H1 (cell line): ENCODE measurements around the gene CTIF. TPM values are rescaled to one million over a fixed set of nuclear protein-coding genes. Genes with fewer than 3 reads are reported as not detected.

ENCODE experiments used
- CTCF ChIA-PET: fragments of 300-600 bp; sonication (Branson Sonifier 250); formaldehyde crosslinking; loops from one replicate; lab custom pipeline; 2021; ENCODE audit not compliant: partially characterized antibody; lab: Charles Lee
- POLR2A ChIA-PET: fragments of 300-600 bp; sonication (Branson Sonifier 250); formaldehyde crosslinking; loops from one replicate; lab custom pipeline; 2021; ENCODE audit warnings: inconsistent platforms; ENCODE audit not compliant: partially characterized antibody; lab: Charles Lee
- DNase-seq, 2 experiments: peaks; one replicate each; pipeline versions ENCODE4 v3.0.0 to v3.0.0-alpha.2; 2010 to 2022; ENCODE audit warnings: low spot score in 2 of 2, low read depth in 1 of 2, mixed read lengths in 1 of 2
- FAIRE-seq: peaks from 2 replicates; lab custom pipeline; 2011; peaks lifted over from hg19 to GRCh38; lab: Jason Lieb, UNC
- H2AFZ ChIP-seq: 2 replicates; pipeline ENCODE4 v1.8.1; 2012; ENCODE audit warnings: low read length, inconsistent platforms
- H2AK5ac ChIP-seq: 2 replicates; pipeline ENCODE4 v1.6.1; 2013; ENCODE audit warnings: low read depth, low read length
- H2BK120ac ChIP-seq: replicated peaks from 2 replicates; pipeline ENCODE3; 2013; ENCODE audit warnings: low read depth, low read length, inconsistent platforms
- H2BK12ac ChIP-seq: 2 replicates; pipeline ENCODE4 v1.6.1; 2013; ENCODE audit warnings: low read depth, low read length
- H2BK15ac ChIP-seq: 2 replicates; pipeline ENCODE4 v1.6.1; 2013; ENCODE audit warnings: low read length
- H2BK20ac ChIP-seq: 2 replicates; pipeline ENCODE4 v1.6.1; 2013; ENCODE audit warnings: low read length
- H2BK5ac ChIP-seq: 2 replicates; pipeline ENCODE4 v1.6.1; 2013; ENCODE audit warnings: low read depth, low read length
- H3K14ac ChIP-seq: 2 replicates; pipeline ENCODE4 v1.6.1; 2013; ENCODE audit warnings: inconsistent platforms; ENCODE audit not compliant: insufficient read length
- H3K18ac ChIP-seq: 2 replicates; pipeline ENCODE4 v1.6.1; 2013; ENCODE audit warnings: low read length; ENCODE audit errors: extremely low read depth
- H3K23ac ChIP-seq: 2 replicates; pipeline ENCODE4 v1.6.1; 2013; ENCODE audit warnings: inconsistent platforms; ENCODE audit not compliant: insufficient read length
- H3K23me2 ChIP-seq: 2 replicates; pipeline ENCODE4 v1.6.1; 2013; ENCODE audit warnings: low read depth, low read length
- H3K27ac ChIP-seq: 2 replicates; pipeline ENCODE4 v1.6.1; 2011; ENCODE audit warnings: low read depth, low read length, inconsistent platforms
- H3K27me3 ChIP-seq, 4 experiments: replicated peaks in 1 of 4; 1 replicate in 1 of 4; 2 replicates in 3 of 4; pipeline versions ENCODE4 v1.6.1 to v1.8.1; 2011 to 2013; ENCODE audit warnings: low read length in 3 of 4, mild to moderate bottlenecking in 3 of 4, inconsistent platforms in 2 of 4, mixed read lengths in 2 of 4, moderate library complexity in 1 of 4; ENCODE audit not compliant: control insufficient read depth in 3 of 4, insufficient read depth in 3 of 4; ENCODE audit errors: extremely low read depth in 1 of 4
- H3K36me3 ChIP-seq, 4 experiments: 2 replicates each; pipeline versions ENCODE4 v1.6.1 to v1.8.1; 2011 to 2013; ENCODE audit warnings: mild to moderate bottlenecking in 4 of 4, low read length in 3 of 4, moderate library complexity in 2 of 4, control low read depth in 1 of 4, inconsistent platforms in 1 of 4; ENCODE audit not compliant: insufficient read depth in 4 of 4, control insufficient read depth in 2 of 4
- H3K4ac ChIP-seq: replicated peaks from 2 replicates; pipeline ENCODE3; 2013; ENCODE audit warnings: low read length, low read depth, mixed read lengths, inconsistent platforms; ENCODE audit not compliant: insufficient read length
- H3K4me1 ChIP-seq, 4 experiments: replicated peaks in 1 of 4; 1 replicate in 1 of 4; 2 replicates in 3 of 4; pipeline versions ENCODE4 v1.6.1 to v1.8.1; 2011 to 2013; ENCODE audit warnings: low read length in 3 of 4, inconsistent platforms in 2 of 4, mixed read lengths in 1 of 4; ENCODE audit not compliant: insufficient read depth in 4 of 4, control insufficient read depth in 3 of 4
- H3K4me2 ChIP-seq, 2 experiments: 2 replicates each; pipeline versions ENCODE4 v1.6.1 to v1.8.1; 2011 to 2013; ENCODE audit warnings: low read depth in 2 of 2, low read length in 2 of 2, control low read depth in 1 of 2, inconsistent platforms in 1 of 2, mild to moderate bottlenecking in 1 of 2; ENCODE audit not compliant: insufficient read depth in 1 of 2
- H3K4me3 ChIP-seq, 4 experiments: fragments of 200-600, 300-600 bp in 1 of 4; sonication (generic), shearing (Covaris generic), sonication (Bioruptor Twin) in 1 of 4; 2 replicates each; pipeline versions ENCODE4 v1.5.1 to v1.8.1; 2011 to 2016; ENCODE audit warnings: low read length in 4 of 4, low read depth in 3 of 4, control low read depth in 2 of 4, inconsistent platforms in 2 of 4, mild to moderate bottlenecking in 2 of 4, mixed read lengths in 1 of 4, moderate library complexity in 1 of 4; ENCODE audit not compliant: insufficient read depth in 2 of 4; ENCODE audit errors: extremely low read depth in 1 of 4
- H3K56ac ChIP-seq: replicated peaks from 2 replicates; pipeline ENCODE3; 2013; ENCODE audit warnings: low read depth, mild to moderate bottlenecking, mixed read lengths, low read length, inconsistent platforms; ENCODE audit not compliant: insufficient read length
- H3K79me1 ChIP-seq: 2 replicates; pipeline ENCODE4 v1.6.1; 2013; ENCODE audit warnings: low read depth, low read length, control low read depth
- H3K79me2 ChIP-seq, 2 experiments: 2 replicates each; pipeline versions ENCODE4 v1.6.1 to v1.8.1; 2012 to 2013; ENCODE audit warnings: low read length in 2 of 2, mild to moderate bottlenecking in 2 of 2, inconsistent platforms in 1 of 2; ENCODE audit not compliant: insufficient read depth in 2 of 2, control insufficient read depth in 1 of 2
- H3K9ac ChIP-seq, 4 experiments: replicated peaks in 1 of 4; 1 replicate in 1 of 4; 2 replicates in 3 of 4; pipeline versions ENCODE4 v1.6.1 to v1.8.1; 2011 to 2013; ENCODE audit warnings: low read depth in 3 of 4, low read length in 3 of 4, control low read depth in 2 of 4, mild to moderate bottlenecking in 2 of 4, moderate library complexity in 2 of 4, inconsistent platforms in 1 of 4; ENCODE audit errors: extremely low read depth in 1 of 4
- H3K9me3 ChIP-seq, 2 experiments: 2 replicates each; pipeline versions ENCODE4 v1.6.1 to v1.8.1; 2012 to 2013; ENCODE audit warnings: mild to moderate bottlenecking in 2 of 2, moderate library complexity in 2 of 2, control low read depth in 1 of 2, inconsistent platforms in 1 of 2, low read depth in 1 of 2, low read length in 1 of 2, mixed read lengths in 1 of 2; ENCODE audit not compliant: insufficient read depth in 2 of 2
- H4K20me1 ChIP-seq, 2 experiments: replicated peaks in 1 of 2; 2 replicates each; pipeline versions ENCODE3 to v1.8.1; 2011 to 2013; ENCODE audit warnings: inconsistent platforms in 2 of 2, low read length in 2 of 2, mild to moderate bottlenecking in 1 of 2; ENCODE audit not compliant: insufficient read depth in 2 of 2, control insufficient read depth in 1 of 2
- H4K5ac ChIP-seq: 2 replicates; pipeline ENCODE4 v1.6.1; 2013; ENCODE audit warnings: low read length, low read depth, mixed read lengths, inconsistent platforms; ENCODE audit not compliant: insufficient read length
- H4K8ac ChIP-seq: 2 replicates; pipeline ENCODE4 v1.8.0; 2013; ENCODE audit warnings: mild to moderate bottlenecking, moderate library complexity, low read length, inconsistent platforms; ENCODE audit not compliant: insufficient read depth; ENCODE audit errors: extremely low read depth
- H4K91ac ChIP-seq: replicated peaks from 2 replicates; pipeline ENCODE3; 2013; ENCODE audit warnings: low read length, mixed read lengths, inconsistent platforms; ENCODE audit not compliant: insufficient read length
- GABPA ChIP-seq: IDR thresholded peaks from 2 replicates; pipeline ENCODE4 v1.6.1; 2011; ENCODE audit warnings: mild to moderate bottlenecking, low read length, moderate library complexity, borderline replicate concordance; ENCODE audit not compliant: insufficient read depth
- POLR2AphosphoS5 ChIP-seq: IDR thresholded peaks from 2 replicates; pipeline ENCODE4 v1.6.1; 2011; ENCODE audit warnings: low read depth, low read length
- SIN3A ChIP-seq, 2 experiments: IDR thresholded peaks in 1 of 2; conservative IDR thresholded peaks in 1 of 2; 2 replicates each; pipeline ENCODE4 v1.6.1; 2011 to 2012; ENCODE audit warnings: low read length in 2 of 2, improper control_type of control experiment in 1 of 2, low read depth in 1 of 2, mild to moderate bottlenecking in 1 of 2
- SUZ12 ChIP-seq: fragments of 200-600 bp; sonication (generic); IDR thresholded peaks from 2 replicates; pipeline ENCODE4 v1.6.1; 2012; ENCODE audit warnings: mild to moderate bottlenecking, inconsistent platforms, low read length, moderate library complexity, mixed read lengths
- YY1 ChIP-seq: IDR thresholded peaks from 2 replicates; pipeline ENCODE4 v1.6.1; 2011; ENCODE audit warnings: low read depth, mild to moderate bottlenecking, low read length
- WGBS, 2 experiments: shearing (Covaris generic) in 1 of 2; methylation state at CpG; one replicate each; pipeline versions ENCODE4 v1.1.6 to v1.1.7; 2013 to 2015; ENCODE audit warnings: low lambda C conversion rate in 2 of 2, mixed read lengths in 2 of 2, inconsistent platforms in 1 of 2, low coverage in 1 of 2, missing lambda C conversion rate in 1 of 2; ENCODE audit not compliant: insufficient replicate concordance in 2 of 2, insufficient coverage in 1 of 2, insufficient read length in 1 of 2; ENCODE audit errors: extremely low coverage in 1 of 2, missing lambda C conversion rate in 1 of 2; 5-methylcytosine and 5-hydroxymethylcytosine counted together
- polyA plus RNA-seq, 7 experiments: library from polyadenylated mRNA; depleted of rRNA in 3 of 7; stranded (reverse) in 5 of 7; unstranded in 2 of 7; fragments of >200 nt in 5 of 7; fragments of 200-250 nt in 2 of 7; gene quantifications; 1 replicate in 5 of 7; 2 replicates in 1 of 7; 4 replicates in 1 of 7; pipeline versions ENCODE4 v1.2.1 to v1.2.3, GENCODE V29; 2011 to 2013; ENCODE audit warnings: missing spikeins in 2 of 7, mixed read lengths in 2 of 7
- total RNA-seq: library from RNA; stranded (reverse); fragmentation: NEBNext Ultra II Directional; extraction: Animal tissue kit (Norgen Biotek cat#: 25700); gene quantifications from 2 replicates; pipeline ENCODE4 v1.2.1, GENCODE V29; 2021
- TF ChIP-seq, protein P1 (sequence below): IDR thresholded peaks from 2 replicates; pipeline ENCODE4 v1.6.1; 2011; ENCODE audit warnings: low read length, improper control_type of control experiment

Gene CTIF
- total and polyA plus RNA-seq, 2 of the 8 experiments (the other 6 are each of a cell fraction or from before 2014, with no cell fraction given), result 9.0 to 17.8 TPM

DNA sequence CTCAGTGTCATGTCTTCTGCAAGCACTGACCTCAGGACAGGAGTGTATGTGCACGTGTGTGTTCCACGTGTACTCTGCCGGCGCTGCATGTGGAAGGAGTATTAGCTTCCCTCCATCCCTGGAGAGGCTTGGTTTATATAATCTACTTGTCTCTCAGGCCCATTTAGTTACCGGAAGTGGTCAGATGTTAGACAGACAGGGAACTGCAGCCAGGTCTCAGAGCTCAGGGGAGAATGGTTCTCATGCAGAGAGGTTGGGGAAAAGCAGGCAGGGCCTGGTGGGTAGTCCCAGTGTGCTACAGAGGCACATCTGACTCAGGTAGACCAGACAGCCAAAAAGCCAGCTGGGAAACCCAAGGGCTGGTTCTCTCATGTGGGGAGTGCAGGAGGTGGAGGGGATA, 167.9 kb downstream of the CTIF start:
- H3K18ac ChIP-seq, result no peak overlapping the region
- H4K8ac ChIP-seq, result no peak overlapping the region
- no peak overlapping the region for H2AFZ ChIP-seq
- H3K9ac ChIP-seq, result no peak overlapping the region
- TF ChIP-seq YY1, result no peak
- TF ChIP-seq SIN3A (conservative IDR thresholded peaks at IDR 0.05 in 1 of 2, IDR thresholded peaks at IDR 0.05 in 1 of 2; ENCODE audit: low read depth in 1 of 2, low read length in 2 of 2), result no peak
- TF ChIP-seq POLR2AphosphoS5, result no peak
- TF ChIP-seq, protein P1, sequence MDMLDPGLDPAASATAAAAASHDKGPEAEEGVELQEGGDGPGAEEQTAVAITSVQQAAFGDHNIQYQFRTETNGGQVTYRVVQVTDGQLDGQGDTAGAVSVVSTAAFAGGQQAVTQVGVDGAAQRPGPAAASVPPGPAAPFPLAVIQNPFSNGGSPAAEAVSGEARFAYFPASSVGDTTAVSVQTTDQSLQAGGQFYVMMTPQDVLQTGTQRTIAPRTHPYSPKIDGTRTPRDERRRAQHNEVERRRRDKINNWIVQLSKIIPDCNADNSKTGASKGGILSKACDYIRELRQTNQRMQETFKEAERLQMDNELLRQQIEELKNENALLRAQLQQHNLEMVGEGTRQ, result no peak
- TF ChIP-seq SUZ12, result no peak
- TF ChIP-seq GABPA, result no peak
- no peak overlapping the region for H3K27ac ChIP-seq
- no peak overlapping the region for H2BK12ac ChIP-seq
- H3K36me3 ChIP-seq, result no peaks in the 10 kb centered on the region
- DNase-seq (no peak), FAIRE-seq (no peak)
- H2BK20ac ChIP-seq, result no peak overlapping the region
- no peak overlapping the region for H2AK5ac ChIP-seq
- ChIA-PET CTCF (interaction anchor here (1.4 kb wide), 1 partner anchor 20 kb away, joined by 3 read pairs; no protein-coding TSS in a partner anchor), POLR2A (interaction anchor here (0.9 kb wide), 1 partner anchor 17 kb away, joined by 3 read pairs; no protein-coding TSS in a partner anchor)
- no peak overlapping the region for H3K23ac ChIP-seq
- no peaks in the 10 kb centered on the region for H3K79me2 ChIP-seq
- no peak overlapping the region for H2BK5ac ChIP-seq
- no peak overlapping the region for H3K4me3 ChIP-seq
- no peaks in the 10 kb centered on the region for H3K27me3 ChIP-seq
- no peak overlapping the region for H3K56ac ChIP-seq
- H3K4me2 ChIP-seq, result no peak overlapping the region
- peaks cover 0 to 9% (median 2%) of the 10 kb centered on the region in 4 experiments; a peak in 2 of 7 replicates for H3K4me1 ChIP-seq
- no peak overlapping the region for H2BK120ac ChIP-seq
- no peaks in the 10 kb centered on the region; the same call in 1 of the 2 replicates for H3K79me1 ChIP-seq
- H4K5ac ChIP-seq, result no peak overlapping the region
- H3K9me3 ChIP-seq, result no peaks in the 10 kb centered on the region
- no peak overlapping the region for H3K14ac ChIP-seq
- 91% methylated on average over 5 of the region's 5 CpGs; no CpG with 5 or more reads in 1 of the 2 experiments for WGBS, 2 experiments
- no peaks in the 10 kb centered on the region for H4K20me1 ChIP-seq
- no peaks in the 10 kb centered on the region for H3K23me2 ChIP-seq
- H3K4ac ChIP-seq, result no peak overlapping the region
- no peak overlapping the region for H2BK15ac ChIP-seq
- H4K91ac ChIP-seq, result no peak overlapping the region
